ENCODE measurements around the gene SLC39A8.

SLC39A8 gene

GRCh38 chr4:102334624-102335023, 10.7 kb downstream of the SLC39A8 start:
- Histone ChIP-seq H3K4ac (ENCODE audit: low read length) (no peak overlapping the region), H3K14ac (ENCODE audit: low read length) (no peak overlapping the region), H3K27me3 (ENCODE audit: control insufficient read depth in 3 of 3, insufficient read depth in 3 of 3, low read depth in 1 of 3, low read length in 3 of 3) (no peaks in the 10 kb centered on the region), H3K18ac (ENCODE audit: low read length) (no peak overlapping the region), H3K9ac (ENCODE audit: low read depth, low read length, poor library complexity) (no peak overlapping the region), H3K79me1 (ENCODE audit: low read depth, low read length) (no peaks in the 10 kb centered on the region), H3K36me3 (replicated peaks in 1 of 2; ENCODE audit: control insufficient read depth in 2 of 2, insufficient read depth in 2 of 2, low read length in 2 of 2) (no peaks in the 10 kb centered on the region), H3K27ac (replicated peaks; ENCODE audit: low read length) (no peak overlapping the region), H3K23ac (ENCODE audit: low read depth, low read length, poor library complexity) (no peak overlapping the region), H4K91ac (ENCODE audit: low read depth, low read length, poor library complexity) (no peak overlapping the region), H2BK12ac (ENCODE audit: low read length) (no peak overlapping the region), H2BK5ac (ENCODE audit: low read length) (no peak overlapping the region), H2BK120ac (ENCODE audit: low read depth, low read length) (no peak overlapping the region), H3K9me3 (replicated peaks in 1 of 2; ENCODE audit: control insufficient read depth in 2 of 2, insufficient read depth in 1 of 2, low read depth in 1 of 2, low read length in 2 of 2) (no peaks in the 10 kb centered on the region), H3K4me3 (ENCODE audit: low read length in 2 of 2) (no peak overlapping the region), H2AK5ac (ENCODE audit: low read depth, low read length) (no peak overlapping the region), H3K4me1 (ENCODE audit: control insufficient read depth in 2 of 2, insufficient read depth in 1 of 2, low read depth in 1 of 2, low read length in 2 of 2) (no peaks in the 10 kb centered on the region), H4K8ac (ENCODE audit: low read depth, low read length) (no peak overlapping the region), H3K4me2 (ENCODE audit: insufficient read depth, low read length, poor library complexity, severe bottlenecking) (no peak overlapping the region), H2AFZ (ENCODE audit: low read length) (no peak overlapping the region), H2BK15ac (ENCODE audit: low read length) (no peak overlapping the region)
- no peak for DNase-seq (ENCODE audit: low spot score)
- no CpG with 5 or more reads among the region's 2 CpGs for WGBS, 2 donors (ENCODE audit: extremely low coverage in 2 of 2, insufficient read length in 2 of 2, insufficient replicate concordance in 1 of 2)

- H2BK15ac ChIP-seq (ENCODE audit: low read length), result no peak overlapping the region
- no CpG with 5 or more reads among the region's 3 CpGs for WGBS, 2 donors (ENCODE audit: extremely low coverage in 2 of 2, insufficient read length in 2 of 2, insufficient replicate concordance in 1 of 2)
Observed at GRCh38 chr4:102333787-102334186, 11.5 kb downstream of the SLC39A8 start.

GRCh38 chr4:102328045-102328444, 17.2 kb downstream of the SLC39A8 start:
- no peak overlapping the region for H2BK120ac ChIP-seq (ENCODE audit: low read depth, low read length)
- no peak overlapping the region for H2BK15ac ChIP-seq (ENCODE audit: low read length)
- no peak overlapping the region for H3K4ac ChIP-seq (ENCODE audit: low read length)
- no peaks in the 10 kb centered on the region for H3K79me1 ChIP-seq (ENCODE audit: low read depth, low read length)
- H3K4me3 ChIP-seq (ENCODE audit: low read length in 2 of 2), result no peak overlapping the region
- H4K91ac ChIP-seq (ENCODE audit: low read depth, low read length, poor library complexity), result no peak overlapping the region
- H3K4me1 ChIP-seq (ENCODE audit: control insufficient read depth in 2 of 2, insufficient read depth in 1 of 2, low read depth in 1 of 2, low read length in 2 of 2), result peaks cover 0 to 3% of the 10 kb centered on the region in 2 donors
- no peak overlapping the region for H3K14ac ChIP-seq (ENCODE audit: low read length)
- H2AK5ac ChIP-seq (ENCODE audit: low read depth, low read length), result no peak overlapping the region
- WGBS, 2 donors (ENCODE audit: extremely low coverage in 2 of 2, insufficient read length in 2 of 2, insufficient replicate concordance in 1 of 2), result no CpG with 5 or more reads among the region's 1 CpG
- no peak overlapping the region for H2BK5ac ChIP-seq (ENCODE audit: low read length)
- no peak for DNase-seq (ENCODE audit: low spot score)
- no peak overlapping the region for H3K18ac ChIP-seq (ENCODE audit: low read length)
- H4K8ac ChIP-seq (ENCODE audit: low read depth, low read length), result no peak overlapping the region
- no peaks in the 10 kb centered on the region for H3K9me3 ChIP-seq (replicated peaks in 1 of 2; ENCODE audit: control insufficient read depth in 2 of 2, insufficient read depth in 1 of 2, low read depth in 1 of 2, low read length in 2 of 2)
- H3K27ac ChIP-seq (replicated peaks; ENCODE audit: low read length), result no peak overlapping the region
- H3K23ac ChIP-seq (ENCODE audit: low read depth, low read length, poor library complexity), result no peak overlapping the region
- no peak overlapping the region for H3K9ac ChIP-seq (ENCODE audit: low read depth, low read length, poor library complexity)
- H3K36me3 ChIP-seq (replicated peaks in 1 of 2; ENCODE audit: control insufficient read depth in 2 of 2, insufficient read depth in 2 of 2, low read length in 2 of 2), result no peaks in the 10 kb centered on the region
- H3K4me2 ChIP-seq (ENCODE audit: insufficient read depth, low read length, poor library complexity, severe bottlenecking), result no peak overlapping the region
- H3K27me3 ChIP-seq (ENCODE audit: control insufficient read depth in 3 of 3, insufficient read depth in 3 of 3, low read depth in 1 of 3, low read length in 3 of 3), result no peaks in the 10 kb centered on the region
- no peak overlapping the region for H2BK12ac ChIP-seq (ENCODE audit: low read length)
- H2AFZ ChIP-seq (ENCODE audit: low read length), result no peak overlapping the region

More at GRCh38 chr4:102333787-102334186, 11.5 kb downstream of the SLC39A8 start:
- Histone ChIP-seq H3K27ac (replicated peaks; ENCODE audit: low read length) (no peak overlapping the region), H3K79me1 (ENCODE audit: low read depth, low read length) (no peaks in the 10 kb centered on the region), H3K4me1 (ENCODE audit: control insufficient read depth in 2 of 2, insufficient read depth in 1 of 2, low read depth in 1 of 2, low read length in 2 of 2) (no peaks in the 10 kb centered on the region), H3K14ac (ENCODE audit: low read length) (no peak overlapping the region), H3K4me2 (ENCODE audit: insufficient read depth, low read length, poor library complexity, severe bottlenecking) (no peak overlapping the region), H4K8ac (ENCODE audit: low read depth, low read length) (no peak overlapping the region), H3K27me3 (ENCODE audit: control insufficient read depth in 3 of 3, insufficient read depth in 3 of 3, low read depth in 1 of 3, low read length in 3 of 3) (no peaks in the 10 kb centered on the region), H2BK120ac (ENCODE audit: low read depth, low read length) (no peak overlapping the region), H3K36me3 (replicated peaks in 1 of 2; ENCODE audit: control insufficient read depth in 2 of 2, insufficient read depth in 2 of 2, low read length in 2 of 2) (no peaks in the 10 kb centered on the region), H4K91ac (ENCODE audit: low read depth, low read length, poor library complexity) (no peak overlapping the region), H3K9me3 (replicated peaks in 1 of 2; ENCODE audit: control insufficient read depth in 2 of 2, insufficient read depth in 1 of 2, low read depth in 1 of 2, low read length in 2 of 2) (no peaks in the 10 kb centered on the region), H3K23ac (ENCODE audit: low read depth, low read length, poor library complexity) (no peak overlapping the region), H2AK5ac (ENCODE audit: low read depth, low read length) (no peak overlapping the region), H3K4me3 (ENCODE audit: low read length in 2 of 2) (no peak overlapping the region), H2BK5ac (ENCODE audit: low read length) (no peak overlapping the region), H3K9ac (ENCODE audit: low read depth, low read length, poor library complexity) (no peak overlapping the region), H2AFZ (ENCODE audit: low read length) (no peak overlapping the region), H3K18ac (ENCODE audit: low read length) (no peak overlapping the region), H3K4ac (ENCODE audit: low read length) (no peak overlapping the region), H2BK12ac (ENCODE audit: low read length) (no peak overlapping the region)
- no peak for DNase-seq (ENCODE audit: low spot score)

- no peak overlapping the region for H2BK15ac ChIP-seq (ENCODE audit: low read length)
- H3K36me3 ChIP-seq (replicated peaks in 1 of 2; ENCODE audit: control insufficient read depth in 2 of 2, insufficient read depth in 2 of 2, low read length in 2 of 2), result no peaks in the 10 kb centered on the region
- H4K91ac ChIP-seq (ENCODE audit: low read depth, low read length, poor library complexity), result no peak overlapping the region
- H2BK5ac ChIP-seq (ENCODE audit: low read length), result no peak overlapping the region
- no peak overlapping the region for H2BK120ac ChIP-seq (ENCODE audit: low read depth, low read length)
- H2BK12ac ChIP-seq (ENCODE audit: low read length), result no peak overlapping the region
- no peaks in the 10 kb centered on the region for H3K9me3 ChIP-seq (replicated peaks in 1 of 2; ENCODE audit: control insufficient read depth in 2 of 2, insufficient read depth in 1 of 2, low read depth in 1 of 2, low read length in 2 of 2)
- no peak overlapping the region for H2AK5ac ChIP-seq (ENCODE audit: low read depth, low read length)
- WGBS, 2 donors (ENCODE audit: extremely low coverage in 2 of 2, insufficient read length in 2 of 2, insufficient replicate concordance in 1 of 2), result no CpG with 5 or more reads among the region's 3 CpGs
- H3K9ac ChIP-seq (ENCODE audit: low read depth, low read length, poor library complexity), result no peak overlapping the region
- H3K14ac ChIP-seq (ENCODE audit: low read length), result no peak overlapping the region
- DNase-seq (ENCODE audit: low spot score), result no peak
- H3K18ac ChIP-seq (ENCODE audit: low read length), result no peak overlapping the region
- no peaks in the 10 kb centered on the region for H3K27me3 ChIP-seq (ENCODE audit: control insufficient read depth in 3 of 3, insufficient read depth in 3 of 3, low read depth in 1 of 3, low read length in 3 of 3)
- H3K79me1 ChIP-seq (ENCODE audit: low read depth, low read length), result no peaks in the 10 kb centered on the region
- no peak overlapping the region for H3K4me3 ChIP-seq (ENCODE audit: low read length in 2 of 2)
- no peak overlapping the region for H3K4ac ChIP-seq (ENCODE audit: low read length)
- no peak overlapping the region for H3K4me2 ChIP-seq (ENCODE audit: insufficient read depth, low read length, poor library complexity, severe bottlenecking)
- H3K27ac ChIP-seq (replicated peaks; ENCODE audit: low read length), result no peak overlapping the region
- H2AFZ ChIP-seq (ENCODE audit: low read length), result no peak overlapping the region
- no peak overlapping the region for H4K8ac ChIP-seq (ENCODE audit: low read depth, low read length)
- no peak overlapping the region for H3K23ac ChIP-seq (ENCODE audit: low read depth, low read length, poor library complexity)
- H3K4me1 ChIP-seq (ENCODE audit: control insufficient read depth in 2 of 2, insufficient read depth in 1 of 2, low read depth in 1 of 2, low read length in 2 of 2), result peaks cover 0 to 7% of the 10 kb centered on the region in 2 donors
Observed at GRCh38 chr4:102326951-102327350, 18.3 kb downstream of the SLC39A8 start.
